ENCODE measurements around the gene CCDC12.

GRCh38 chr3:46988616-46989015, 12.1 kb upstream of the CCDC12 start:
- no peak for TF ChIP-seq ZNF264 (CRISPR knock-in tag; IDR thresholded peaks at IDR 0.05)
- TF ChIP-seq POLR2A (IDR thresholded peaks at IDR 0.05; ENCODE audit: insufficient read depth in 1 of 2, low read depth in 2 of 2, low read length in 2 of 2): no peak
- no peak for TF ChIP-seq ARID2 (CRISPR knock-in tag; IDR thresholded peaks at IDR 0.05; ENCODE audit: borderline replicate concordance)
- TF ChIP-seq SMARCC2 (IDR thresholded peaks at IDR 0.05): no peak
